NB4 (cell line): Measurements from ENCODE around the gene SGIP1.

Source experiments
- DNase-seq: peaks from one replicate; pipeline ENCODE4 v3.0.0; 2010; ENCODE audit warnings: low read depth
- H3K4me3 ChIP-seq: one replicate; pipeline ENCODE4 v1.5.1; 2011; ENCODE audit warnings: mild to moderate bottlenecking, low read depth, low read length, moderate library complexity
- MYC ChIP-seq: IDR thresholded peaks from 2 replicates; pipeline ENCODE4 v1.6.1; 2011; ENCODE audit warnings: low read depth, low read length
- POLR2A ChIP-seq: IDR thresholded peaks from 2 replicates; pipeline ENCODE4 v1.6.1; 2011; ENCODE audit warnings: mild to moderate bottlenecking; ENCODE audit not compliant: insufficient read length; ENCODE audit errors: extremely low read depth
- TF ChIP-seq, protein P1 (sequence below): IDR thresholded peaks from one replicate; pipeline ENCODE4 v1.5.1; 2012; ENCODE audit warnings: low read depth, low read length
- TF ChIP-seq, protein P2 (sequence below): IDR thresholded peaks from 2 replicates; pipeline ENCODE4 v1.6.1; 2011; ENCODE audit warnings: low read depth, low read length

The SGIP1 gene

GRCh38 chr1:66648901-66649595 lies 115.1 kb downstream of the SGIP1 start:
- DNase-seq, result peak; percentile 46
- TF ChIP-seq MYC (no peak), POLR2A (no peak)
- TF ChIP-seq, protein P1, sequence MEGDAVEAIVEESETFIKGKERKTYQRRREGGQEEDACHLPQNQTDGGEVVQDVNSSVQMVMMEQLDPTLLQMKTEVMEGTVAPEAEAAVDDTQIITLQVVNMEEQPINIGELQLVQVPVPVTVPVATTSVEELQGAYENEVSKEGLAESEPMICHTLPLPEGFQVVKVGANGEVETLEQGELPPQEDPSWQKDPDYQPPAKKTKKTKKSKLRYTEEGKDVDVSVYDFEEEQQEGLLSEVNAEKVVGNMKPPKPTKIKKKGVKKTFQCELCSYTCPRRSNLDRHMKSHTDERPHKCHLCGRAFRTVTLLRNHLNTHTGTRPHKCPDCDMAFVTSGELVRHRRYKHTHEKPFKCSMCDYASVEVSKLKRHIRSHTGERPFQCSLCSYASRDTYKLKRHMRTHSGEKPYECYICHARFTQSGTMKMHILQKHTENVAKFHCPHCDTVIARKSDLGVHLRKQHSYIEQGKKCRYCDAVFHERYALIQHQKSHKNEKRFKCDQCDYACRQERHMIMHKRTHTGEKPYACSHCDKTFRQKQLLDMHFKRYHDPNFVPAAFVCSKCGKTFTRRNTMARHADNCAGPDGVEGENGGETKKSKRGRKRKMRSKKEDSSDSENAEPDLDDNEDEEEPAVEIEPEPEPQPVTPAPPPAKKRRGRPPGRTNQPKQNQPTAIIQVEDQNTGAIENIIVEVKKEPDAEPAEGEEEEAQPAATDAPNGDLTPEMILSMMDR, result no peak
- TF ChIP-seq, protein P2, sequence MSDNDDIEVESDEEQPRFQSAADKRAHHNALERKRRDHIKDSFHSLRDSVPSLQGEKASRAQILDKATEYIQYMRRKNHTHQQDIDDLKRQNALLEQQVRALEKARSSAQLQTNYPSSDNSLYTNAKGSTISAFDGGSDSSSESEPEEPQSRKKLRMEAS, result no peak
- H3K4me3 ChIP-seq, result no peak overlapping the region

GRCh38 chr1:66652556-66652955 lies 118.6 kb downstream of the SGIP1 start:
- H3K4me3 ChIP-seq, result no peak overlapping the region
- DNase-seq, result no peak
- TF ChIP-seq, protein P2, result no peak
- TF ChIP-seq POLR2A, result no peak

DNA sequence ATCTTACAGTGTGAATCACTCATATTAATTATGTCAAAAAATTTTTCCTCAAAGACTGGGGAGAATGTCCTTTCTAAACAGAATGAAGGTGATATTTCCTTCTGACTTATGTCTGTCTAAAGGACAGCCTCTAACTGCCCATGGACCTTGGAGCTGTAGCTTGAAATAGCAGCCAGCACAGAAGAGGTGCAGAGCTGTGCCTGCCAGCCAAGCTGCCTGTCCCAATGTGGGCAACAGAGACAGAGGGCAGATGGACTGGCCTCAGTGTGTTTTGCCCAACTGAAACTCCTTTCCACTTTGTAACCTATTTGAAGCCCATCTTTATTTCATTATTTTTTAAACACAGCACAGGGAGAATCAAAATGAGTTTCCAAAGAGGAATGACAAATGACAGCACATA lies 120.7 kb downstream of the SGIP1 start:
- no peak overlapping the region for H3K4me3 ChIP-seq
- no peak for DNase-seq
- TF ChIP-seq, protein P1, result no peak
- no peak for TF ChIP-seq POLR2A
- TF ChIP-seq, protein P2, result no peak
- no peak for TF ChIP-seq MYC

- DNase-seq, result no peak
- no peak overlapping the region for H3K4me3 ChIP-seq
- TF ChIP-seq MYC (no peak), POLR2A (no peak)
- TF ChIP-seq, protein P2, result no peak
- TF ChIP-seq, protein P1, result no peak
Measured at GRCh38 chr1:66671455-66671854, 137.5 kb downstream of the SGIP1 start.

DNA sequence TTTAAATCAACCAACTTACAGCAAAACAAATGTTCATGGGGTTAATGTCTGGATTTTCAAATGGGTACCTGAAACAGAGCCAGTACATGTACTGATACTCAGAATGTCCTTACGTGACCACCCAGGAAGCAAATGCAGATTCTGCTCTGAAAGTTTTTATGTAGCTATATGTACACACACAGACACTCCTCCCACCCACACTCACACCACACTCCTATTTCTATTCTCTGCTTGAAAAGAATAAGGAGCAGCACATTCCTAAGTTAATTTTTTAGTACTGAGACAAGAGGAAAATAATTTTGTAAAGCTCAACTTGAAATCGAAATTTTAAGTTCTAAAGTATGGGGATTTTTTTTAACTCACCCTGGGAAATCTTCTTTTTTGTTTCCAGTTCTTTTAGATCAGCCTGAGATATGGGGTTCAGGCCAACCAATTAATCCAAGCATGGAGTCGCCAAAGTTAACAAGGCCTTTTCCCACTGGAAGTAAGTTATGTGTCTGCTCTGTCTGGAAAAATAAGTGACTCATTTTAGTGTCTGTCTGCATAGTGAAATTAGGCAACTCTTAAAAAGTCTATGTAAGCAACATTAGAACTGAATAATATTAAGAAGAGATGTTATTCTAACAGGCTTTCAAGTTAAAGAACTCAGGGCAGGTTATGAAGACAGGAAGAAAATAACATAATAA lies 142.8 kb downstream of the SGIP1 start:
- TF ChIP-seq POLR2A (no peak), MYC (no peak)
- TF ChIP-seq, protein P1, result no peak
- TF ChIP-seq, protein P2, result no peak
- DNase-seq, result no peak
- no peak overlapping the region for H3K4me3 ChIP-seq

- no peak for DNase-seq
- H3K4me3 ChIP-seq, result no peak overlapping the region
- TF ChIP-seq, protein P2, result no peak
- TF ChIP-seq MYC, result no peak
- TF ChIP-seq POLR2A, result no peak
- TF ChIP-seq, protein P1, result no peak
Measured at GRCh38 chr1:66678146-66678545, 144.2 kb downstream of the SGIP1 start.
